Hematopoietic multipotent progenitor cell treated with erythropoietin and hydrocortisone succinate and interleukin-3 and kit ligand, for 17 days (in vitro differentiated cells): ENCODE data around the gene ANKRD33B.

Experiments used
- DNase-seq: peaks from one replicate; pipeline ENCODE4 v3.0.0-alpha.2; 2015; ENCODE audit warnings: low spot score

ANKRD33B gene

GRCh38 chr5:10699987-10700386, 136.1 kb downstream of the ANKRD33B start:
- DNase-seq = no peak

- DNase-seq = no peak
These were observed 136.6 kb downstream of the ANKRD33B start for GRCh38 chr5:10700516-10700915.

- DNase-seq = peak; percentile 57
These were observed 137.7 kb downstream of the ANKRD33B start for GRCh38 chr5:10701567-10702039.

GRCh38 chr5:10702040-10702629, 138.3 kb downstream of the ANKRD33B start:
- no peak for DNase-seq

- peak; percentile 68 for DNase-seq
These were observed 139.1 kb downstream of the ANKRD33B start for GRCh38 chr5:10702911-10703491.

GRCh38 chr5:10703676-10704075, 139.8 kb downstream of the ANKRD33B start:
- DNase-seq = no peak

- no peak for DNase-seq
These were observed 141.2 kb downstream of the ANKRD33B start for GRCh38 chr5:10704949-10705621.

- no peak for DNase-seq
These were observed 141.9 kb downstream of the ANKRD33B start for GRCh38 chr5:10705747-10706146.

GRCh38 chr5:10706326-10706725, 142.5 kb downstream of the ANKRD33B start:
- no peak for DNase-seq
